ENCODE measurements around the gene ZBTB34.

The ZBTB34 gene

DNA sequence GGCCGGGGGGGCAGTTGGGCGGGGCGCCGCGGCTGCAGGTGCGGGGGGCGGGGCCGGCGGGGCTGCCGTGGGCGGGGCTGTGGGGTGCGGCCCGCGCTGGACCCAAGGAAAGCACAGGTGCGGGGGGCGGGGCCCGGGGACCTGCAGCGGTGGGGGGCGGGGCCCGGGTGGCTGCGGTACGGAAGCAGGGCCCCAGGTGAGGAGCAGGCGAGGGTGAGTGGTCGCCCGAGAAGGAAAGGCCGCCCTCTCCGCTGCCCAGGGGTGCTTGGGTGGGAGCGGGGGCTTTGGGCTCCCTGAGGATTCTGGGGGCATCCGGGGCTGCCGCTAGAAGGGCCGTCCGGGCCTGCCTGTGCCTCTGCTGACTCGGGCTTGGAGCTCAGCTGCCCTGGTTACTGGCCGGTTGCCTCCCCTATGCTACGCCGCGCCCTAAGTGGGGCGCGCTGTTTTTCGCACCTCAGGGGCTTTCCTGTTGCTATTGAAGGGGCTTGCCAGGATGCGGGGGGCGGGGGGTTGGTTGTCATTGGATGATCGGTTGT, 54.9 kb downstream of the ZBTB34 start:
- no peaks in the 10 kb centered on the region for H3K36me3 ChIP-seq (ENCODE audit: control insufficient read depth in 2 of 2, insufficient read depth in 2 of 2, low read length in 2 of 2)
- peak overlapping the region; percentile 63 to 77 for H3K9ac ChIP-seq (ENCODE audit: low read depth in 1 of 2, low read length in 2 of 2)
- no peaks in the 10 kb centered on the region for H3K9me3 ChIP-seq (ENCODE audit: control insufficient read depth in 2 of 2, low read length in 2 of 2)
- peak overlapping the region; percentile 22 to 90 for H3K27ac ChIP-seq (ENCODE audit: low read depth in 2 of 2, low read length in 2 of 2)
- peaks cover 8 to 9% of the 10 kb centered on the region in 2 donors for H3K4me1 ChIP-seq (ENCODE audit: control insufficient read depth in 2 of 2, insufficient read depth in 2 of 2, low read length in 2 of 2)
- H3K4me3 ChIP-seq (ENCODE audit: low read length in 2 of 2) = peak overlapping the region; percentile 67 to 79
- H3K27me3 ChIP-seq (ENCODE audit: control insufficient read depth in 2 of 2, insufficient read depth in 2 of 2, low read length in 2 of 2) = no peaks in the 10 kb centered on the region

DNA sequence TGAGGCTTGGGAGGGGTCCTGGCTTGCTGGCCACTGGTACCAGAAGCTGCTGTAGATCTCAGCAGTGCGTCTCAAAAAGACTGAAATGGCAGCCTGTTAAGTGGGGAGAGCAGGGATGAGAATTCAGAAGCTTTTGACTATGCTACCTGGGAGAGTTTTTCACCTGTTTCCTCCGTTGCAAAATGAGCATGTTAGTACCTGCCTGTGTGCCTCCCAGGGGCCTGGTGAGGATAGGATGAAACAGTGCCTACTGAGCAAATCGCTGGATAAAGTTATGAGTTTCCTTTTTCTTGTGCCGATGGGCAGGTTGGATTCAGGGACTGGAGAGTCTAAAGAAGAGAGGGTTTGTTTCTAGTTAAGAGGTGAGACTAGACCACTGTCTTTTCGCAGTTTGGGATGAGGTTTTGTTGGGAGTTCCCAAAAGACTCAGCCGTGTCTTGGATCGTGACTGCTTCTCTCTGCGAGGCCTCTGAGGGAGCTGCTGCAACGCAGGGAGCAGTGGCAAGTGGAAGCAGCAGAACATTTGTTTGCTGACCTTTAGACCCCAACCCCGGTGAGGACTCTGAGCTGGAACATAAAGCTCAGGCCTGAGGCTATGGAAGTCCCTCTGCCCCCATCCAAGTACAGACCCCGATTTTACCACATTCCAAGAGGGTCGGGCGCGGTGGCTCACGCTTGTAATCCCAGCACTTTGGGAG, 55.6 kb downstream of the ZBTB34 start:
- Histone ChIP-seq H3K9ac (ENCODE audit: low read depth in 1 of 2, low read length in 2 of 2) (peak overlapping the region; percentile 63 to 77), H3K27ac (ENCODE audit: low read depth in 2 of 2, low read length in 2 of 2) (peak overlapping the region; percentile 22 to 61)

DNA sequence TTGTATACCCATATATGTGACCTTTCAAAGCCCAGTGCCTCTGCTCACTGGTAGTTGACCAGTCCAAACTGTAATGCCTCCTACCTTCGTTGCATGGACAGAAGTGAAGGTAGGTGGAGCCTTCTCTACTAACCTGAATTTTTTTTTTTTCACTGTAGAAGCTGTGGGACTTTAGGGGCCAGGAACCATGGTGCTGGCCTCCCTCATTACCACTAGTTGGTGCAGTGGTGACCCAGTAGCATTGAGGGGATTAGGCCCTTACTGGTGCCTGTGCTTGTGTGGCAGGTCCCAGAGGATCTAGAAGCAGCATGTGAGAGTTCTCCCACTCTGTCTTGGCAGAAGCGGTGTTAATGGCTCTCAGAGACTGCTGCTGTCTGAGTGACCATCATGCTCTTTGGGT, 56.5 kb downstream of the ZBTB34 start:
- Histone ChIP-seq H3K9ac (ENCODE audit: low read depth in 1 of 2, low read length in 2 of 2) (no peak overlapping the region), H3K9me3 (ENCODE audit: control insufficient read depth in 2 of 2, low read length in 2 of 2) (no peaks in the 10 kb centered on the region), H3K36me3 (ENCODE audit: control insufficient read depth in 2 of 2, insufficient read depth in 2 of 2, low read length in 2 of 2) (no peaks in the 10 kb centered on the region), H3K4me3 (ENCODE audit: low read length in 2 of 2) (no peak overlapping the region), H3K27ac (ENCODE audit: low read depth in 2 of 2, low read length in 2 of 2) (no peak overlapping the region), H3K27me3 (ENCODE audit: control insufficient read depth in 2 of 2, insufficient read depth in 2 of 2, low read length in 2 of 2) (no peaks in the 10 kb centered on the region), H3K4me1 (ENCODE audit: control insufficient read depth in 2 of 2, insufficient read depth in 2 of 2, low read length in 2 of 2) (peaks cover 8 to 9% of the 10 kb centered on the region in 2 donors)

More for the DNA sequence above, 55.6 kb downstream of the ZBTB34 start:
- no peaks in the 10 kb centered on the region for H3K27me3 ChIP-seq (ENCODE audit: control insufficient read depth in 2 of 2, insufficient read depth in 2 of 2, low read length in 2 of 2)
- peaks cover 8 to 9% of the 10 kb centered on the region in 2 donors for H3K4me1 ChIP-seq (ENCODE audit: control insufficient read depth in 2 of 2, insufficient read depth in 2 of 2, low read length in 2 of 2)
- no peaks in the 10 kb centered on the region for H3K9me3 ChIP-seq (ENCODE audit: control insufficient read depth in 2 of 2, low read length in 2 of 2)
- peak overlapping the region; percentile 67 to 79 for H3K4me3 ChIP-seq (ENCODE audit: low read length in 2 of 2)
- H3K36me3 ChIP-seq (ENCODE audit: control insufficient read depth in 2 of 2, insufficient read depth in 2 of 2, low read length in 2 of 2) = no peaks in the 10 kb centered on the region

DNA sequence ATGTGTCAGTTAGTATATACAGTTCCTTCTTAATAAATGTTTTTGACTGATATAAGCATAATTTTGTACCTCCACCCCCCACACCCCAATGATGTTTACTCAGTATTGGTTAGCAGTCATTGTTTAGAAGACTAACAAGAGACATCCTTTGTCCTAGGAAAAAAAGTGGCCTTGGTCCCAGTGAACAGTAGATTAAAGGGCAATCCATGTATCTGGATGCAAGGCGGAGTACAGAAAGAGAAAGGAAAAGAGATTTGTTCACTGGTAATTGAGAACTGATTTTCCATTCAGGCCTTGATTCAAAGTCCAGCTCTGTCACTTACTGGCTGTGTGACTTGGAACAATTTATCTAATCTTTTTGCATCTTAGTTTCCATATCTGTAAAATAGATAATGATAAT, 58.8 kb downstream of the ZBTB34 start:
- Histone ChIP-seq H3K9ac (ENCODE audit: low read depth in 1 of 2, low read length in 2 of 2) (no peak overlapping the region), H3K4me3 (ENCODE audit: low read length in 2 of 2) (no peak overlapping the region), H3K27ac (ENCODE audit: low read depth in 2 of 2, low read length in 2 of 2) (no peak overlapping the region)

DNA sequence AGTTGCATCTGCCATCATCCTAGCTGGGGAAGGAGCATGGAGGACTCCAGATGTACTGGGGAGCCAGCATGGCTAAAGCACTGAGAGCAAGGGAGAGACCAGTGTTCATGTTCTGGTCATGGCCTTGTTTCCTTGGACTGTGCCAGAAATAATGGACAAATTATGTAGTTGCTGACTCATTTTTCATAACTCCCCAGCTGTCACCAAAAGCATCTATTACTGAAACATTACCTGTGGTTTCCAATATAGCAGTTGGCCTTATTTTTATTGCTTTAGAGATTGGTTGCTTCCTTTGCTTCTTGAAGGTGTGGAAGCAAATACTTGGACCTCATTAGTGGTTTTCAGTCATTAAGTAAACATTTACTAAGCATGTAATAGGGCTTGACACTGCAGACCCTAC, 65.4 kb downstream of the ZBTB34 start:
- Histone ChIP-seq H3K9ac (ENCODE audit: low read depth in 1 of 2, low read length in 2 of 2) (no peak overlapping the region), H3K9me3 (ENCODE audit: control insufficient read depth in 2 of 2, low read length in 2 of 2) (no peaks in the 10 kb centered on the region), H3K27me3 (ENCODE audit: control insufficient read depth in 2 of 2, insufficient read depth in 2 of 2, low read length in 2 of 2) (no peaks in the 10 kb centered on the region)

More for the DNA sequence above, 58.8 kb downstream of the ZBTB34 start:
- no peaks in the 10 kb centered on the region for H3K27me3 ChIP-seq (ENCODE audit: control insufficient read depth in 2 of 2, insufficient read depth in 2 of 2, low read length in 2 of 2)
- H3K9me3 ChIP-seq (ENCODE audit: control insufficient read depth in 2 of 2, low read length in 2 of 2) = no peaks in the 10 kb centered on the region
- peaks cover 6 to 9% of the 10 kb centered on the region in 2 donors for H3K4me1 ChIP-seq (ENCODE audit: control insufficient read depth in 2 of 2, insufficient read depth in 2 of 2, low read length in 2 of 2)
- no peaks in the 10 kb centered on the region for H3K36me3 ChIP-seq (ENCODE audit: control insufficient read depth in 2 of 2, insufficient read depth in 2 of 2, low read length in 2 of 2)

DNA sequence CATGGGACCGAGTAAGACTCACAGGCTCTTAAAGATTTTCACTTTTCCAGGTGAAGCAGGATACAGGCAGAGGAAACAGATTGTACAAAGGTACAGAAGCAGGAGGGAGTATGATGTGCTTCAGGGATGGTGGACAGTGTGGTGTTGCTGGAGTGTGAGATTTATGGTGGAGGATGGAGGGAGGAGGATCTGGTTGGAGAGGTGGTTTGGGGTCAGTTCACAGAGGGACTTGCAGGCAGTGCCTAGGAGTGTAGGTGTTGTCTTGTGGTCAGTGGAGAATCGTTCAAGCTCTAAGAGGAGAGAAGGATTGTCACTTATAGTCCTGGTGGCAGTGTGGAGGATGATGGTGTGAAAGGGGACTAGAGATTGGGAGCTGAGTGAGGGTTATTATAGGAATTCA, 65.9 kb downstream of the ZBTB34 start:
- H3K9ac ChIP-seq (ENCODE audit: low read depth in 1 of 2, low read length in 2 of 2) = no peak overlapping the region
- no peaks in the 10 kb centered on the region for H3K27me3 ChIP-seq (ENCODE audit: control insufficient read depth in 2 of 2, insufficient read depth in 2 of 2, low read length in 2 of 2)
- H3K27ac ChIP-seq (ENCODE audit: low read depth in 2 of 2, low read length in 2 of 2) = no peak overlapping the region
- no peak overlapping the region for H3K4me3 ChIP-seq (ENCODE audit: low read length in 2 of 2)
- H3K36me3 ChIP-seq (ENCODE audit: control insufficient read depth in 2 of 2, insufficient read depth in 2 of 2, low read length in 2 of 2) = no peaks in the 10 kb centered on the region
- no peaks in the 10 kb centered on the region for H3K9me3 ChIP-seq (ENCODE audit: control insufficient read depth in 2 of 2, low read length in 2 of 2)
- H3K4me1 ChIP-seq (ENCODE audit: control insufficient read depth in 2 of 2, insufficient read depth in 2 of 2, low read length in 2 of 2) = no peaks in the 10 kb centered on the region

More for the DNA sequence above, 65.4 kb downstream of the ZBTB34 start:
- Histone ChIP-seq H3K27ac (ENCODE audit: low read depth in 2 of 2, low read length in 2 of 2) (no peak overlapping the region), H3K4me1 (ENCODE audit: control insufficient read depth in 2 of 2, insufficient read depth in 2 of 2, low read length in 2 of 2) (no peaks in the 10 kb centered on the region), H3K36me3 (ENCODE audit: control insufficient read depth in 2 of 2, insufficient read depth in 2 of 2, low read length in 2 of 2) (no peaks in the 10 kb centered on the region), H3K4me3 (ENCODE audit: low read length in 2 of 2) (no peak overlapping the region)

DNA sequence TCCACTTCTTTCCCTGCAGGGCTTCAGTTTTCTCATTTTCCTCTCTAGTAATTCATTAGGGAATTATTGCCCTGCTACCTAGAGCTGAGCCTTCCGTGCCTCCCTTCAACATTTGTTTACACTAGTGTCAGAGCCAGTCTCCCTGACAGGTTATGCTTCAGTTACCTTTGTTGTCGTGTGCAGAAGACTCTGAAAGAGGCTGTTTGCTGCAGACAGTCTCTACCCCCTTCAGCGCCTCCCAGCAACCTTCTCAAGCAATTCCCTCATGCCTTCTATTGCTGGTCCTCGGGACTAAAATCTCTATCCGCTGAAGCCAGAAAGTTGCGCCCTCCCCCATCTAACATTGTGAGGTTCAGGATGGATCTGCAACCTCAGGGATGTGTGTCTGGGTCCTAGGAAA, 67.0 kb downstream of the ZBTB34 start:
- Histone ChIP-seq H3K9ac (ENCODE audit: low read depth in 1 of 2, low read length in 2 of 2) (no peak overlapping the region), H3K27ac (ENCODE audit: low read depth in 2 of 2, low read length in 2 of 2) (no peak overlapping the region), H3K27me3 (ENCODE audit: control insufficient read depth in 2 of 2, insufficient read depth in 2 of 2, low read length in 2 of 2) (no peaks in the 10 kb centered on the region), H3K36me3 (ENCODE audit: control insufficient read depth in 2 of 2, insufficient read depth in 2 of 2, low read length in 2 of 2) (no peaks in the 10 kb centered on the region), H3K4me1 (ENCODE audit: control insufficient read depth in 2 of 2, insufficient read depth in 2 of 2, low read length in 2 of 2) (no peaks in the 10 kb centered on the region), H3K9me3 (ENCODE audit: control insufficient read depth in 2 of 2, low read length in 2 of 2) (no peaks in the 10 kb centered on the region), H3K4me3 (ENCODE audit: low read length in 2 of 2) (no peak overlapping the region)

DNA sequence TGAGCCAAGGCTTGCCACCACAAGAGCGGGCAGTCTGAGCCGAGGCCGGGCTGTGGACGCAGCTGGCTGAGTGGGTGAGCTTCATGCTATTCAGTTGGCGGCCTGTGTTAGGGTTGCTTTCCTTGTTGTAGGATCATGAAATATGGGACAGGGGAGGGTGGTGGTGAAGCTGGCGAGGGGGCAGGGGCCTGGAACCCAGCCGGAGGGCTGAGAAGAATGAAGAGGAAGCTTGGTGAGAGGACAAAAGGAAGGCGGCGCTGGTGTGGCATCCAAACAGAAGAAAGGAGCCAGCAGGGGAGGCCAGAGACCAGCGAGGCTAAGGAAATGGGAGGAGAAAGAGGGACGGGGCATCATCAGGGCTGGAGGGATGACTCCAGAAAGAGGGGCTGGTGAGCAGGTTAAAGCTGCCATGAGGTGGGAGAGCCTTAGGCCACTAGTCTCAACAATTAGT, 72.5 kb downstream of the ZBTB34 start:
- Histone ChIP-seq H3K27ac (ENCODE audit: low read depth in 2 of 2, low read length in 2 of 2) (no peak overlapping the region), H3K36me3 (ENCODE audit: control insufficient read depth in 2 of 2, insufficient read depth in 2 of 2, low read length in 2 of 2) (no peaks in the 10 kb centered on the region), H3K4me3 (ENCODE audit: low read length in 2 of 2) (no peak overlapping the region), H3K9me3 (ENCODE audit: control insufficient read depth in 2 of 2, low read length in 2 of 2) (no peaks in the 10 kb centered on the region), H3K4me1 (ENCODE audit: control insufficient read depth in 2 of 2, insufficient read depth in 2 of 2, low read length in 2 of 2) (no peaks in the 10 kb centered on the region), H3K27me3 (ENCODE audit: control insufficient read depth in 2 of 2, insufficient read depth in 2 of 2, low read length in 2 of 2) (no peaks in the 10 kb centered on the region), H3K9ac (ENCODE audit: low read depth in 1 of 2, low read length in 2 of 2) (no peak overlapping the region)

DNA sequence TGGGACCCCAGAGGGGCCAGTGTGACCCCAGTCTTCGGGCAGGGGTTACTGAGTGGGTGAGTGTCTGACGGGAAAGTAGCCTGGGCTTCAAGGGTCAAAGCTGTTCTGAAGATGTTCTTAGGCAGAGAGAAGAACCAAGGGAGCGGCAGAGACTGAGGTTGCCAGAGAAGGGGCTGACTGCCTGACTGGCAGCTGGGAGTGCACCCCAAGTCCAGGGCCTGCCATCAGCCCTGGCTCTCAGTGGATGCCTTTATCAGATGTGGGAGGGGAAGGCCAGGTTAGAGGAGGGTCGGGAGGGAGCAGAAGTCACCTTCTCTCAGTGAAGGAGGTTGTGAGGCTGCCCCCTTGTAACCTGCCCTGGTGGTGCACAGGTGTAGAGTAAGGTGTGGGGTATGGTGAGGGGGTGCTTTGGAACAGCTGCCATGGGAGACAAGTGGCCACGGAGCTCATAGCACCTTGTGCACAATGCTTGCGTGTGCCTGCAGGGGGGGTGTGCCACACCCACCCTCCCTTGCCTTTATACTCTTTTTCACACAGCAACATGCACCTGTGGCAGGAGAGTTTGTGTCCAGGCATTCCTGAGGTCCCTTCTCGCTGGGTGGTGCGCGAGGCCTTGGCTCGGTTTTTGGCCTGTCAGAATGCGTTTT, 73.0 kb downstream of the ZBTB34 start:
- no peaks in the 10 kb centered on the region for H3K9me3 ChIP-seq (ENCODE audit: control insufficient read depth in 2 of 2, low read length in 2 of 2)
- no peak overlapping the region for H3K9ac ChIP-seq (ENCODE audit: low read depth in 1 of 2, low read length in 2 of 2)
- H3K4me3 ChIP-seq (ENCODE audit: low read length in 2 of 2) = no peak overlapping the region
- no peak overlapping the region for H3K27ac ChIP-seq (ENCODE audit: low read depth in 2 of 2, low read length in 2 of 2)
- H3K27me3 ChIP-seq (ENCODE audit: control insufficient read depth in 2 of 2, insufficient read depth in 2 of 2, low read length in 2 of 2) = no peaks in the 10 kb centered on the region
- no peaks in the 10 kb centered on the region for H3K36me3 ChIP-seq (ENCODE audit: control insufficient read depth in 2 of 2, insufficient read depth in 2 of 2, low read length in 2 of 2)
- H3K4me1 ChIP-seq (ENCODE audit: control insufficient read depth in 2 of 2, insufficient read depth in 2 of 2, low read length in 2 of 2) = no peaks in the 10 kb centered on the region

DNA sequence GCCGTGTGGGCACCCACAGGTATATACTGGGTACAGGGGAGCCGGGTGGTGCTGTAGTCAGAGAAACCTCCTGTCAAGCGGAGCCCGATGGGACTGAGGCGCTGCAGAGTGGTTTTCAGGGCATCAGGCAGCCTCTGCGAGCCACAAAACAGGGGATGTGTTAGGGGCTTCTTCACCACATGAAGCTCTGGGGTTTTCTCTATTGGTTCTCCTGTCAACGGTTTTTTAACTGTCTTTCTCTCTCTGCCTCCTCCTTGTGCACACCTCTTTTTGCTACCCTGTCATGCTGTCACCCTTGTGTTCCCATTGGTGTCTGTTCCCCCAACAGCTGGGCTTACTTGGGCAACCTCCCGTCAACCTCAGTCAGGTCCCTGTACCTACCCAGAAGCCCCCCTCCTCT, 74.0 kb downstream of the ZBTB34 start:
- no peaks in the 10 kb centered on the region for H3K27me3 ChIP-seq (ENCODE audit: control insufficient read depth in 2 of 2, insufficient read depth in 2 of 2, low read length in 2 of 2)
- H3K9ac ChIP-seq (ENCODE audit: low read depth in 1 of 2, low read length in 2 of 2) = no peak overlapping the region
- H3K27ac ChIP-seq (ENCODE audit: low read depth in 2 of 2, low read length in 2 of 2) = no peak overlapping the region
- H3K9me3 ChIP-seq (ENCODE audit: control insufficient read depth in 2 of 2, low read length in 2 of 2) = no peaks in the 10 kb centered on the region
- H3K36me3 ChIP-seq (ENCODE audit: control insufficient read depth in 2 of 2, insufficient read depth in 2 of 2, low read length in 2 of 2) = no peaks in the 10 kb centered on the region
- peaks cover 0 to 1% of the 10 kb centered on the region in 2 donors for H3K4me1 ChIP-seq (ENCODE audit: control insufficient read depth in 2 of 2, insufficient read depth in 2 of 2, low read length in 2 of 2)
- no peak overlapping the region for H3K4me3 ChIP-seq (ENCODE audit: low read length in 2 of 2)

Data from mucosa of rectum (tissue), 2 donors.